ENCODE data around the gene C2CD2L.

C2CD2L gene

DNA sequence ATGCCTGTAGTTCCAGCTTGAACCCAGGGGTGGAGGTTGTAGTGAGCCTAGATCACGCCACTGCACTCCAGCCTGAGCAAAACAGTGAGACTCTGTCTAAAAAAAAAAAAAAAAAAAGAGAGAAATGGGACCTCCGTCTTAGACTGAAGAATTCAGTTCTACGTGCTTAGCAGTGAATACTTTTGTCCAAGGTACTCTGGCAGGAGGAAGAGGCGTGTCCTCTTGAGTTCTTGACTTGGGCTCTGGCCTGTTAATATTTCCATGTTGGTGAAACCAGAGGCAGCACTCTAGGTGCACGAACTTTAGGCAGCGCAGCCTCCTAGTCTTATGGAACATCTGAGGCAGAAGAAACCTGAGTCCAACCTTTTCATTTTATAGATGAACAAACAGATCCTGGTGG lies 20.0 kb upstream of the C2CD2L start:
- CTCF ChIA-PET, result interaction anchor here (1.0 to 1.6 kb wide), 4 partner anchors 8 to 39 kb away, joined by 3 to 5 read pairs (median 4); a partner anchor contains a TSS
- no peak for TF ChIP-seq CTCF (IDR thresholded peaks at IDR 0.05; ENCODE audit: control extremely low read depth, extremely low read depth, low read depth, missing control alignments)
- POLR2A ChIA-PET, result no interaction called here
- DNase-seq (ENCODE audit: extremely low spot score), result no peak

GRCh38 chr11:119087747-119088241 lies 19.4 kb upstream of the C2CD2L start:
- no peak for DNase-seq (ENCODE audit: extremely low spot score)
- ChIA-PET POLR2A (no interaction called here), CTCF (interaction anchor here (1.1 kb wide), 1 partner anchor 20 kb away, joined by 3 read pairs; the partner anchor contains the start of gene VPS11)
- TF ChIP-seq CTCF (IDR thresholded peaks at IDR 0.05; ENCODE audit: control extremely low read depth, extremely low read depth, low read depth, missing control alignments), result no peak

- POLR2A ChIA-PET, result no interaction called here
- DNase-seq (ENCODE audit: extremely low spot score), result no peak
- CTCF ChIA-PET, result interaction anchor here (1.1 kb wide), 1 partner anchor 21 kb away, joined by 3 read pairs; the partner anchor contains the start of gene VPS11
- no peak for TF ChIP-seq CTCF (IDR thresholded peaks at IDR 0.05; ENCODE audit: control extremely low read depth, extremely low read depth, low read depth, missing control alignments)
Measured at GRCh38 chr11:119088406-119088805, 18.7 kb upstream of the C2CD2L start.

GRCh38 chr11:119089319-119089718 lies 17.8 kb upstream of the C2CD2L start:
- no peak for TF ChIP-seq CTCF (IDR thresholded peaks at IDR 0.05; ENCODE audit: control extremely low read depth, extremely low read depth, low read depth, missing control alignments)
- POLR2A ChIA-PET, result no interaction called here
- CTCF ChIA-PET, result no interaction called here
- DNase-seq (ENCODE audit: extremely low spot score), result no peak

GRCh38 chr11:119091178-119091577 lies 16.0 kb upstream of the C2CD2L start:
- DNase-seq (ENCODE audit: extremely low spot score), result no peak
- POLR2A ChIA-PET, result interaction anchor here (0.6 to 1.5 kb wide), 3 partner anchors 11 to 60 kb away, joined by 3 to 5 read pairs (median 5); partner anchors contain the start of genes DPAGT1 and VPS11
- CTCF ChIA-PET, result interaction anchor here (0.7 to 1.7 kb wide), 3 partner anchors 9 to 34 kb away, joined by 3 to 4 read pairs (median 3); partner anchors contain the start of gene HYOU1

More at GRCh38 chr11:119091178-119091577, 16.0 kb upstream of the C2CD2L start:
- no peak for TF ChIP-seq CTCF (IDR thresholded peaks at IDR 0.05; ENCODE audit: control extremely low read depth, extremely low read depth, low read depth, missing control alignments)
